Measurements from ENCODE around the gene ZIC1.

- TF ChIP-seq CTCF (IDR thresholded peaks at IDR 0.05; ENCODE audit: low read length), result no peak
- TF ChIP-seq EZH2 (optimal IDR thresholded peaks at IDR 0.05; ENCODE audit: low read depth, low read length), result no peak
Measured at GRCh38 chr3:147428326-147428725, 19.2 kb downstream of the ZIC1 start.

Data from MM.1S (cell line).